ENCODE measurements around the gene NPAS2. TPM values are rescaled to one million over a fixed set of nuclear protein-coding genes. Genes with fewer than 3 reads are reported as not detected.

The NPAS2 gene
- polyA plus RNA-seq, 1 of the 3 experiments (the other 2 are of a cell fraction) = 58.5 TPM

DNA sequence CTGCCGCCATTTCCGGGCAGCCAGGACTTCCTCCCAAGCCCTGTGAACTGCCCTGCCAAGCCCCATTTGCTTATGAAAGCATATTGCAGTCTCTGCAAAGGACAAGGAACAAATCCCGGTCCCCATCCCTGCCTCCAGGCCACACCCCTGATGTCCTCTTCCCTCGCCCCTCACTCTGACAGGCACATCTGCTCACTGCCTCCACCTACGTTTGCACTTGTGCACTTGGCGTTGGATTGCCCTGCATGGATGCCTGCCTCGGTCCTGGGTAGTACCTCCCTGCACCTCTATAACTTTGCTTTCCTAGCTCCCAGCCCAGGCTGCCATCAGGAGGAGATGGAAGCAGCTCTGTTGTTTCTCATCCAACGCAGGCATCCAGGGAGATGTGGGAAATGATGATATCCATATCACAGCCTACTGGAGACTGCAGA, 162.5 kb downstream of the NPAS2 start:
- H3K9ac ChIP-seq = no peak overlapping the region

DNA sequence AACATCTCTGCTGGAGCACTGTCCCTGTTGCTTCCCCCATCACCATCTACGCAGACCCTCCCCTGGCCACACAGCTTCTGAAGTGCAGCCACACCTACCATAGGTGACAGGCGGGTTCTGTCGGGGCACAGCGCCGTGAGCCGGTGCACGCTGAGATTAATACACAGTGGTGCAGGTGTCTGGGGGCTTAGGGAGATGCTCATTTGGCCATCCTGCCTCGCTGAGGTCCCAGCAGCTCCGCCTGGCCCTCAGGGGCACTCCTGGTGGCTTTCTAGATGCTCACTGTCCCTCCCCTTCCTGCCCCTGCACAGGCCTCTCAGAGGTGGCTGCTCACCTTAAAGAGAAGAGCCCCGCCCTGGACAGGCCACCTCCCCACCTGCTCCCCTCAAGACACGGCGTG, 163.3 kb downstream of the NPAS2 start:
- Histone ChIP-seq H3K27ac (ENCODE audit: low read depth in 2 of 2, low read length in 1 of 2) (no peak overlapping the region), H3K9ac (no peak overlapping the region), H3F3A (replicated peaks; ENCODE audit: insufficient read depth) (no peaks in the 10 kb centered on the region), H3K9me3 (no peaks in the 10 kb centered on the region), H3K79me2 (ENCODE audit: insufficient read depth) (no peaks in the 10 kb centered on the region), H3K4me1 (ENCODE audit: control insufficient read depth in 1 of 2, insufficient read depth in 2 of 2, low read depth in 1 of 2, low read length in 1 of 2) (no peaks in the 10 kb centered on the region; a peak in 1 of 4 replicates), H2AFZ (ENCODE audit: low read depth) (no peak overlapping the region), H3K4me2 (no peak overlapping the region), H3K27me3 (ENCODE audit: insufficient read depth) (no peaks in the 10 kb centered on the region), H4K20me1 (ENCODE audit: insufficient read depth) (no peaks in the 10 kb centered on the region), H3K9me2 (no peaks in the 10 kb centered on the region), H3K36me3 (replicated peaks in 1 of 2; ENCODE audit: control insufficient read depth in 1 of 2, insufficient read depth in 2 of 2, low read length in 1 of 2) (peaks cover 10 to 47% of the 10 kb centered on the region in 2 experiments), H3K4me3 (ENCODE audit: low read depth in 2 of 2, low read length in 1 of 2) (no peak overlapping the region)
- WGBS (ENCODE audit: low lambda C conversion rate) = 100% methylated on average over 3 of the region's 12 CpGs
- CTCF ChIA-PET = interaction anchor here (0.8 to 2.5 kb wide), 8 partner anchors 18 to 722 kb away, joined by 3 to 19 read pairs (median 4); no protein-coding TSS in a partner anchor
- POLR2A ChIA-PET = no interaction called here
- TF ChIP-seq FOXM1 (IDR thresholded peaks at IDR 0.05; ENCODE audit: low read depth) = no peak
- TF ChIP-seq RCOR1 (IDR thresholded peaks at IDR 0.05; ENCODE audit: low read length) = no peak
- TF ChIP-seq ELF1 (IDR thresholded peaks at IDR 0.05) = no peak
- no peak for TF ChIP-seq SIN3A (IDR thresholded peaks at IDR 0.05; ENCODE audit: borderline replicate concordance, low read depth, low read length)
- TF ChIP-seq EZH2phosphoT487 (IDR thresholded peaks at IDR 0.05; ENCODE audit: borderline replicate concordance, low read depth) = no peak
- TF ChIP-seq, protein P1, sequence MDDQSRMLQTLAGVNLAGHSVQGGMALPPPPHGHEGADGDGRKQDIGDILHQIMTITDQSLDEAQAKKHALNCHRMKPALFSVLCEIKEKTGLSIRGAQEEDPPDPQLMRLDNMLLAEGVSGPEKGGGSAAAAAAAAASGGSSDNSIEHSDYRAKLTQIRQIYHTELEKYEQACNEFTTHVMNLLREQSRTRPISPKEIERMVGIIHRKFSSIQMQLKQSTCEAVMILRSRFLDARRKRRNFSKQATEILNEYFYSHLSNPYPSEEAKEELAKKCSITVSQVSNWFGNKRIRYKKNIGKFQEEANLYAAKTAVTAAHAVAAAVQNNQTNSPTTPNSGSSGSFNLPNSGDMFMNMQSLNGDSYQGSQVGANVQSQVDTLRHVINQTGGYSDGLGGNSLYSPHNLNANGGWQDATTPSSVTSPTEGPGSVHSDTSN (IDR thresholded peaks at IDR 0.05) = no peak
- TF ChIP-seq, protein P2, sequence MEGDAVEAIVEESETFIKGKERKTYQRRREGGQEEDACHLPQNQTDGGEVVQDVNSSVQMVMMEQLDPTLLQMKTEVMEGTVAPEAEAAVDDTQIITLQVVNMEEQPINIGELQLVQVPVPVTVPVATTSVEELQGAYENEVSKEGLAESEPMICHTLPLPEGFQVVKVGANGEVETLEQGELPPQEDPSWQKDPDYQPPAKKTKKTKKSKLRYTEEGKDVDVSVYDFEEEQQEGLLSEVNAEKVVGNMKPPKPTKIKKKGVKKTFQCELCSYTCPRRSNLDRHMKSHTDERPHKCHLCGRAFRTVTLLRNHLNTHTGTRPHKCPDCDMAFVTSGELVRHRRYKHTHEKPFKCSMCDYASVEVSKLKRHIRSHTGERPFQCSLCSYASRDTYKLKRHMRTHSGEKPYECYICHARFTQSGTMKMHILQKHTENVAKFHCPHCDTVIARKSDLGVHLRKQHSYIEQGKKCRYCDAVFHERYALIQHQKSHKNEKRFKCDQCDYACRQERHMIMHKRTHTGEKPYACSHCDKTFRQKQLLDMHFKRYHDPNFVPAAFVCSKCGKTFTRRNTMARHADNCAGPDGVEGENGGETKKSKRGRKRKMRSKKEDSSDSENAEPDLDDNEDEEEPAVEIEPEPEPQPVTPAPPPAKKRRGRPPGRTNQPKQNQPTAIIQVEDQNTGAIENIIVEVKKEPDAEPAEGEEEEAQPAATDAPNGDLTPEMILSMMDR (IDR thresholded peaks at IDR 0.05) = no peak
- TF ChIP-seq JUND (IDR thresholded peaks at IDR 0.05) = no peak
- no peak for DNase-seq

More for the DNA sequence above, 162.5 kb downstream of the NPAS2 start:
- H2AFZ ChIP-seq (ENCODE audit: low read depth) = no peak overlapping the region
- no peaks in the 10 kb centered on the region for H3K9me2 ChIP-seq
- H3K27ac ChIP-seq (ENCODE audit: low read depth in 2 of 2, low read length in 1 of 2) = no peak overlapping the region
- no peak for DNase-seq
- TF ChIP-seq RFX5 (IDR thresholded peaks at IDR 0.05; ENCODE audit: low read length) (no peak), EP300 (IDR thresholded peaks at IDR 0.05; ENCODE audit: borderline replicate concordance in 1 of 2, low read depth in 1 of 2, low read length in 1 of 2) (no peak), TEAD4 (IDR thresholded peaks at IDR 0.05; ENCODE audit: borderline replicate concordance, insufficient read depth) (no peak)
- WGBS (ENCODE audit: low lambda C conversion rate) = 67% methylated on average over 6 of the region's 8 CpGs
- no peaks in the 10 kb centered on the region for H4K20me1 ChIP-seq (ENCODE audit: insufficient read depth)
- no peaks in the 10 kb centered on the region for H3K79me2 ChIP-seq (ENCODE audit: insufficient read depth)
- no peaks in the 10 kb centered on the region for H3F3A ChIP-seq (replicated peaks; ENCODE audit: insufficient read depth)
- CTCF ChIA-PET = interaction anchor here (0.8 to 2.5 kb wide), 8 partner anchors 18 to 721 kb away, joined by 3 to 19 read pairs (median 4); no protein-coding TSS in a partner anchor
- H3K9me3 ChIP-seq = no peaks in the 10 kb centered on the region
- POLR2A ChIA-PET = no interaction called here
- H3K4me2 ChIP-seq = no peak overlapping the region
- H3K27me3 ChIP-seq (ENCODE audit: insufficient read depth) = no peaks in the 10 kb centered on the region
- peaks cover 0 to under 1% of the 10 kb centered on the region in 2 experiments; a peak in 1 of 4 replicates for H3K4me1 ChIP-seq (ENCODE audit: control insufficient read depth in 1 of 2, insufficient read depth in 2 of 2, low read depth in 1 of 2, low read length in 1 of 2)
- peaks cover 10 to 45% of the 10 kb centered on the region in 2 experiments for H3K36me3 ChIP-seq (replicated peaks in 1 of 2; ENCODE audit: control insufficient read depth in 1 of 2, insufficient read depth in 2 of 2, low read length in 1 of 2)
- no peak overlapping the region for H3K4me3 ChIP-seq (ENCODE audit: low read depth in 2 of 2, low read length in 1 of 2)

Data from SK-N-SH (cell line).